ENCODE measurements around the gene DELE1. TPM values are rescaled to one million over a fixed set of nuclear protein-coding genes. Genes with fewer than 3 reads are reported as not detected.

Gene DELE1
- total and polyA plus RNA-seq, 4 donors, result 46.3 to 141 (median 69.2) TPM

- Histone ChIP-seq H3K36me3 (ENCODE audit: control insufficient read depth in 4 of 4, insufficient read depth in 4 of 4, low read length in 4 of 4) (peaks cover 0 to 15% (median 1%) of the 10 kb centered on the region in 4 donors), H3K9me3 (ENCODE audit: control insufficient read depth in 4 of 4, insufficient read depth in 3 of 4, low read length in 3 of 4) (no peaks in the 10 kb centered on the region), H3K27me3 (ENCODE audit: control insufficient read depth in 3 of 3, insufficient read depth in 3 of 3, low read length in 2 of 3) (peaks cover 0 to 7% (median 0%) of the 10 kb centered on the region in 3 donors), H3K4me1 (ENCODE audit: control insufficient read depth in 5 of 5, insufficient read depth in 5 of 5, low read length in 5 of 5) (peaks cover 0 to 25% (median 5%) of the 10 kb centered on the region in 5 donors), H3K27ac (ENCODE audit: low read depth in 1 of 2, low read length in 1 of 2) (no peak overlapping the region), H3K4me3 (no peak overlapping the region), H3K9ac (ENCODE audit: insufficient read depth in 1 of 2, low read length in 2 of 2) (no peak overlapping the region)
- TF ChIP-seq CTCF (IDR thresholded peaks at IDR 0.05; ENCODE audit: control extremely low read depth, extremely low read depth), result no peak
- DNase-seq, result no peak
- ATAC-seq (ENCODE audit: insufficient read depth, low FRiP score), result no peak
- 87 to 91% methylated on average over 2 of the region's 2 CpGs for WGBS, 2 donors
Measured at GRCh38 chr5:141948812-141949211, 25.1 kb downstream of the DELE1 start.

GRCh38 chr5:141949511-141949910 is 25.8 kb downstream of the DELE1 start:
- peaks cover 0 to 7% (median 0%) of the 10 kb centered on the region in 3 donors for H3K27me3 ChIP-seq (ENCODE audit: control insufficient read depth in 3 of 3, insufficient read depth in 3 of 3, low read length in 2 of 3)
- no peak overlapping the region for H3K27ac ChIP-seq (ENCODE audit: low read depth in 1 of 2, low read length in 1 of 2)
- ATAC-seq (ENCODE audit: insufficient read depth, low FRiP score), result no peak
- H3K4me1 ChIP-seq (ENCODE audit: control insufficient read depth in 5 of 5, insufficient read depth in 5 of 5, low read length in 5 of 5), result peaks cover 0 to 25% (median 5%) of the 10 kb centered on the region in 5 donors
- H3K9ac ChIP-seq (ENCODE audit: insufficient read depth in 1 of 2, low read length in 2 of 2), result no peak overlapping the region
- TF ChIP-seq CTCF (IDR thresholded peaks at IDR 0.05; ENCODE audit: control extremely low read depth, extremely low read depth), result no peak
- H3K36me3 ChIP-seq (ENCODE audit: control insufficient read depth in 4 of 4, insufficient read depth in 4 of 4, low read length in 4 of 4), result peaks cover 0 to 15% (median 1%) of the 10 kb centered on the region in 4 donors
- no peaks in the 10 kb centered on the region for H3K9me3 ChIP-seq (ENCODE audit: control insufficient read depth in 4 of 4, insufficient read depth in 3 of 4, low read length in 3 of 4)
- DNase-seq, result no peak
- 63 to 77% methylated on average over 2 of the region's 2 CpGs for WGBS, 2 donors
- H3K4me3 ChIP-seq, result no peak overlapping the region

DNA sequence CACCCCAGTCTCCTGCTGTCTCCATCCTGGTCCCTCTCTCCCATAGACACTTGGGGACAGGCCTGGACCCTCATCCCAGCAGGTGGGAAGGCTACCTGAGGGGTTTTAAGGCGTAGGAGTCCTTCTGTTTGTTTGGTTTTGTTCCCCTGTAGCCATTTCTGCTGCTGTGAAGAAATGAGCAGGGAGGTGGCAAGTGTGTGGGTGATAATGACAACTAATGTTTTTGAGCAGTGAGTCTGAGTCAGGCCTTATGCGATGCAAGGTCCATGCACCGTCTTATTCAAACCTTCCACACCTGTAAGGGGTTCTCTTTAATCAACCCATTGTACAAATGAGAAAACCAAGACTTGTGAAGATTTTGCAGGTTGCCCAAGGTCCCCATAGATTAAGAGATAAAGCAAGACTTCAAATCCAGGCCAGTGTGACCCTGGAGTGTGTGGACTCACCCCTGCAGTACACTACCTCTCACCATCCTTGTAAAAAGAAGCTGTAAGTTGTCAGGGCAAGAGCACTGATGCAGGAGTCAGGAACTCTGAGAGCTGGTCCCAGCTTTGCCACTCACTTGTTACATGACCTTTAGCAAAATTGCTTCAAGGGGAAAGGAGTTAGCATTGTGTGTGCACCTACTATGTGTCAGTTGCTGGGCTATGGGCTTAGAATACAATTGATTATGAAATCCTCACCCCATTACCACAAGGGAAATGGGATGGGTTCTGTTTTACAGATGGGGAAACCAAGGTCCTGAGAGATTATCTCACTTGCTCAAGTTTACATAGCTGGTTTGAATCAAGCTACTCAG is 26.7 kb downstream of the DELE1 start:
- DNase-seq, result no peak
- ATAC-seq (ENCODE audit: insufficient read depth, low FRiP score), result no peak
- 82 to 95% methylated on average over 3 of the region's 3 CpGs for WGBS, 2 donors
- peaks cover 0 to 13% (median 1%) of the 10 kb centered on the region in 4 donors for H3K36me3 ChIP-seq (ENCODE audit: control insufficient read depth in 4 of 4, insufficient read depth in 4 of 4, low read length in 4 of 4)
- no peak overlapping the region for H3K9ac ChIP-seq (ENCODE audit: insufficient read depth in 1 of 2, low read length in 2 of 2)
- TF ChIP-seq CTCF (IDR thresholded peaks at IDR 0.05; ENCODE audit: control extremely low read depth, extremely low read depth), result no peak
- no peak overlapping the region for H3K27ac ChIP-seq (ENCODE audit: low read depth in 1 of 2, low read length in 1 of 2)
- peaks cover 0 to 6% (median 0%) of the 10 kb centered on the region in 3 donors for H3K27me3 ChIP-seq (ENCODE audit: control insufficient read depth in 3 of 3, insufficient read depth in 3 of 3, low read length in 2 of 3)
- no peaks in the 10 kb centered on the region for H3K9me3 ChIP-seq (ENCODE audit: control insufficient read depth in 4 of 4, insufficient read depth in 3 of 4, low read length in 3 of 4)
- H3K4me3 ChIP-seq, result no peak overlapping the region
- H3K4me1 ChIP-seq (ENCODE audit: control insufficient read depth in 5 of 5, insufficient read depth in 5 of 5, low read length in 5 of 5), result peaks cover 0 to 17% (median 5%) of the 10 kb centered on the region in 5 donors
